Spleen (tissue), 11 donors: ENCODE results near the gene AGRN. TPM values are rescaled to one million over a fixed set of nuclear protein-coding genes. Genes with fewer than 3 reads are reported as not detected.

Experiments used
- DNase-seq: peaks from one replicate; pipeline ENCODE4 v3.0.0-alpha.2; 2020
- H3K27ac ChIP-seq, 8 donors: fragments of 200-600 bp; sonication (generic) in 7 of 8; 1 replicate in 4 of 8; 2 replicates in 4 of 8; pipeline versions ENCODE4 v1.5.0 to v1.8.0; 2016 to 2021; ENCODE audit warnings: inconsistent platforms in 4 of 8, mild to moderate bottlenecking in 4 of 8, moderate library complexity in 1 of 8
- H3K27me3 ChIP-seq, 7 donors: fragments of 200-600 bp; sonication (generic) in 6 of 7; replicated peaks in 1 of 7; 1 replicate in 4 of 7; 2 replicates in 3 of 7; pipeline versions ENCODE4 v1.5.0 to v1.8.0; 2016 to 2021; ENCODE audit warnings: inconsistent platforms in 3 of 7, mild to moderate bottlenecking in 1 of 7
- H3K36me3 ChIP-seq, 6 donors: fragments of 200-600 bp; sonication (generic) in 5 of 6; 1 replicate in 4 of 6; 2 replicates in 2 of 6; pipeline versions ENCODE4 v1.5.0 to v1.8.0; 2016 to 2021; ENCODE audit warnings: inconsistent platforms in 2 of 6
- H3K4me1 ChIP-seq, 6 donors: fragments of 200-600 bp; sonication (generic) in 5 of 6; 1 replicate in 3 of 6; 2 replicates in 3 of 6; pipeline versions ENCODE4 v1.5.0 to v1.8.0; 2016 to 2021; ENCODE audit warnings: inconsistent platforms in 3 of 6
- H3K4me3 ChIP-seq, 8 donors: fragments of 200-600 bp; sonication (generic) in 7 of 8; 1 replicate in 4 of 8; 2 replicates in 4 of 8; pipeline versions ENCODE4 v1.5.0 to v1.8.0; 2016 to 2021; ENCODE audit warnings: inconsistent platforms in 4 of 8, mild to moderate bottlenecking in 4 of 8, moderate library complexity in 2 of 8
- H3K9me3 ChIP-seq, 8 donors: fragments of 200-600 bp; sonication (generic) in 7 of 8; 1 replicate in 4 of 8; 2 replicates in 4 of 8; pipeline versions ENCODE4 v1.5.0 to v1.8.0; 2016 to 2021; ENCODE audit warnings: inconsistent platforms in 4 of 8
- CTCF ChIP-seq, 11 experiments: fragments of 200-600 bp in 7 of 11; fragments of 450-650 bp in 4 of 11; sonication (generic) in 4 of 11; IDR thresholded peaks in 8 of 11; conservative IDR thresholded peaks in 3 of 11; 1 replicate in 7 of 11; 2 replicates in 4 of 11; pipeline versions ENCODE4 v1.4.0 to v1.8.0; 2016 to 2021; ENCODE audit warnings: antibody characterized with exemption in 11 of 11, inconsistent platforms in 4 of 11, mild to moderate bottlenecking in 1 of 11
- POLR2A ChIP-seq, 3 donors: fragments of 450-650 bp; IDR thresholded peaks; one replicate each; pipeline ENCODE4 v1.5.1; 2017; ENCODE audit warnings: antibody characterized with exemption in 3 of 3, mild to moderate bottlenecking in 1 of 3
- POLR2AphosphoS5 ChIP-seq, 3 donors: sonication (generic); formaldehyde crosslinking; IDR thresholded peaks; one replicate each; pipeline ENCODE4 v1.5.1; 2017; ENCODE audit warnings: antibody characterized with exemption in 3 of 3
- WGBS, 5 donors: extraction: QIAGEN DNeasy Blood & Tissue Kit in 3 of 5; methylation state at CpG; one replicate each; pipeline versions ENCODE4 v1.1.5 to v1.1.7; 2013 to 2018; 5-methylcytosine and 5-hydroxymethylcytosine counted together
- intact Hi-C: fragments of 100-400 bp; cut with DNase I; formaldehyde crosslinking; loops from one replicate; pipeline ENCODE4 v1.15.0; 2023; ENCODE audit warnings: low total_unique reads
- polyA plus RNA-seq, 3 donors: library from polyadenylated mRNA; stranded (reverse); fragments of 200-250 nt; gene quantifications; one replicate each; pipeline ENCODE4 v1.2.1, GENCODE V29; 2013
- total RNA-seq, 7 donors: library from RNA; depleted of rRNA in 3 of 7; stranded (reverse); fragments of >200 nt in 3 of 7; fragmentation: NEBNext Ultra II Directional in 4 of 7; extraction: Animal tissue kit (Norgen Biotek cat#: 25700) in 4 of 7; gene quantifications; one replicate each; pipeline versions ENCODE4 v1.1.0 to v1.2.1, GENCODE V29; 2016 to 2021
- donor health status: healthy with polysubstance abuse.
- donor health status: DM: no; HTN: no; CAD: no; lungs with moderate emphysema.
- donor health status: DM: no; HTN: no; CAD: no.
- donor health status: Bipolar disorder and iron deficiency.
- donor health status: healthy.
- donor health status: DM: no; HTN: no; CAD: no.
- donor health status: DM: yes; HTN: yes; CAD: no.

AGRN gene
- total and polyA plus RNA-seq, 10 donors: 4.6 to 27.2 (median 14.5) TPM

- DNase-seq: no peak
- intact Hi-C loops: no loop called here
- Histone ChIP-seq H3K27ac (no peak overlapping the region), H3K9me3 (no peaks in the 10 kb centered on the region), H3K4me1 (peaks cover 6 to 36% (median 25%) of the 10 kb centered on the region in 6 donors), H3K4me3 (no peak overlapping the region), H3K36me3 (no peaks in the 10 kb centered on the region), H3K27me3 (peaks cover 0 to 86% (median 55%) of the 10 kb centered on the region in 7 donors)
- 69 to 86% (median 75%) methylated on average over 18 to 21 of the region's 21 CpGs for WGBS, 5 donors
- TF ChIP-seq POLR2A (IDR thresholded peaks at IDR 0.05) (no peak), POLR2AphosphoS5 (IDR thresholded peaks at IDR 0.05) (no peak), CTCF (IDR thresholded peaks at IDR 0.05 in 8 of 11, conservative IDR thresholded peaks at IDR 0.05 in 3 of 11) (no peak)
Measured at GRCh38 chr1:1072299-1072848, 52.5 kb downstream of the AGRN start.

DNA sequence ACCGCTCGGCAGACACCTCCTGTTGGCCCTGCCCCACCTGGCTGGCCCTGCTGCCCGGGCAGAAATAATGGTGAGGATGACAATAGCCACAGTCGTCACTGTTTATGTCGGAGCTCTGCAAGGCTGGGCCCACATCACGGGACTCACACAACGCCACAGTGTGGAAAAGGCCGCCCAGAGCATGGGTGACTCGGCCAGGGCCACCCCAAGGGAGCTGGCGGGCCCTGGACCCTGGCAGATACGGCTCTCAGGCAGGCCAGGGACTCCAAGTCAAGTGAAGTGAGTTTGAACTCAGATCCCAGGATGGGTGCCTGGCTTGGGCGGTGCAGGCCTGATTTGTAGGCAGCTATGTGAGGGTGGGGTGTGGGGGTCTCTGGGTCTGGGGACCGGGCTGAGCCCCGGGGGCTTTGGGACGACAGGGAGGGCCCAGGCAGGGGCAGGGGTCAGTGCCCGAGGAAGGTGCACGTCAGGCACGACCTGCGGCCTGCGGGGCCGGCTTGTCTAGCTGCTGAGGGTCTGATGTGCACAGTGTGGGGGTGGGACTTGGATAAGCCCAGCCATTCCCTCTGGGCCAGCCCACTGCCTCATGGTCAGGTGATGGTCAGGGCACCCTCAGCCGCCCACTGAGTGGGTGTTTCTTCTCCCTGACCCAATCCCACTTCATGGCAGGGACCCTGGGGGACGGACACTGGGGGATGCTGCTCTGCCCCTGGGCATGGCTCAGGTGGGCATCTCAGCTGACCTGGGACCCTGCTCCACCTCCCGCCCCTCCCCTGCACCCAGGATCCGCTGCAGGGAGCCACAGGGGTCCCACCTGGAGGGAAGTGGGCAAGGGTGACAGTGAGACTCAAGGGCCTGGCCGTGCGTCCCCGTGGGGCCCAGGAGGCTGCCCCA, 53.2 kb downstream of the AGRN start:
- intact Hi-C loops: no loop called here
- 74 to 88% (median 80%) methylated on average over 20 to 28 of the region's 28 CpGs for WGBS, 5 donors
- peaks cover 0 to 79% (median 49%) of the 10 kb centered on the region in 7 donors for H3K27me3 ChIP-seq
- H3K9me3 ChIP-seq: no peaks in the 10 kb centered on the region
- no peak for DNase-seq
- H3K36me3 ChIP-seq: no peaks in the 10 kb centered on the region
- H3K27ac ChIP-seq: no peak overlapping the region
- no peak overlapping the region for H3K4me3 ChIP-seq
- no peak for TF ChIP-seq POLR2A (IDR thresholded peaks at IDR 0.05)
- H3K4me1 ChIP-seq: peaks cover 6 to 29% (median 21%) of the 10 kb centered on the region in 6 donors

GRCh38 chr1:1073743-1074587, 54.0 kb downstream of the AGRN start, which contains the start of gene RNF223:
RNF223 (minus strand) TSS chr1:1074306; CDS start chr1:1072566, 1,740 bp downstream.
- Histone ChIP-seq H3K4me1 (peaks cover 6 to 20% (median 14%) of the 10 kb centered on the region in 6 donors), H3K36me3 (no peaks in the 10 kb centered on the region), H3K27me3 (peaks cover 0 to 70% (median 42%) of the 10 kb centered on the region in 7 donors), H3K27ac (no peak within 1 kb of the TSS), H3K9me3 (no peaks in the 10 kb centered on the region), H3K4me3 (no peak within 1 kb of the TSS)
- intact Hi-C loops: no loop called here
- DNase-seq: peak; percentile 72
- no peak for TF ChIP-seq POLR2AphosphoS5 (IDR thresholded peaks at IDR 0.05)
- TF ChIP-seq POLR2A (IDR thresholded peaks at IDR 0.05): no peak
- TF ChIP-seq CTCF (IDR thresholded peaks at IDR 0.05 in 8 of 11, conservative IDR thresholded peaks at IDR 0.05 in 3 of 11): no peak
- WGBS, 5 donors: 71 to 89% (median 78%) methylated on average over 15 to 35 of the region's 35 CpGs

GRCh38 chr1:1074631-1075147, 54.8 kb downstream of the AGRN start:
- Histone ChIP-seq H3K9me3 (no peaks in the 10 kb centered on the region), H3K36me3 (no peaks in the 10 kb centered on the region), H3K4me3 (no peak overlapping the region), H3K4me1 (peaks cover 5 to 18% (median 13%) of the 10 kb centered on the region in 6 donors), H3K27me3 (peaks cover 0 to 70% (median 36%) of the 10 kb centered on the region in 7 donors), H3K27ac (no peak overlapping the region)
- TF ChIP-seq POLR2AphosphoS5 (IDR thresholded peaks at IDR 0.05) (no peak), POLR2A (IDR thresholded peaks at IDR 0.05) (no peak), CTCF (IDR thresholded peaks at IDR 0.05 in 8 of 11, conservative IDR thresholded peaks at IDR 0.05 in 3 of 11) (no peak)
- intact Hi-C loops: no loop called here
- 83 to 89% (median 85%) methylated on average over 14 of the region's 14 CpGs for WGBS, 5 donors
- DNase-seq: peak; percentile 70
